H1 (cell line): ENCODE measurements around the gene SCN2B. TPM values are rescaled to one million over a fixed set of nuclear protein-coding genes. Genes with fewer than 3 reads are reported as not detected.

Experiments used
- CTBP2 ChIP-seq: IDR thresholded peaks from 2 replicates; pipeline ENCODE4 v1.7.0; 2011; ENCODE audit warnings: borderline replicate concordance, mild to moderate bottlenecking, moderate library complexity, mixed read lengths, low read length; ENCODE audit not compliant: insufficient read depth, insufficient read length
- GABPA ChIP-seq: IDR thresholded peaks from 2 replicates; pipeline ENCODE4 v1.6.1; 2011; ENCODE audit warnings: mild to moderate bottlenecking, low read length, moderate library complexity, borderline replicate concordance; ENCODE audit not compliant: insufficient read depth
- RXRA ChIP-seq: IDR thresholded peaks from 2 replicates; pipeline ENCODE4 v1.6.1; 2011; ENCODE audit warnings: low read depth, mild to moderate bottlenecking, low read length, moderate library complexity; ENCODE audit not compliant: insufficient read depth
- SP4 ChIP-seq: IDR thresholded peaks from 2 replicates; pipeline ENCODE4 v1.6.1; 2012; ENCODE audit warnings: low read length, inconsistent platforms
- polyA plus RNA-seq, 7 experiments: library from polyadenylated mRNA; depleted of rRNA in 3 of 7; stranded (reverse) in 5 of 7; unstranded in 2 of 7; fragments of >200 nt in 5 of 7; fragments of 200-250 nt in 2 of 7; gene quantifications; 1 replicate in 5 of 7; 2 replicates in 1 of 7; 4 replicates in 1 of 7; pipeline versions ENCODE4 v1.2.1 to v1.2.3, GENCODE V29; 2011 to 2013; ENCODE audit warnings: missing spikeins in 2 of 7, mixed read lengths in 2 of 7
- total RNA-seq: library from RNA; stranded (reverse); fragmentation: NEBNext Ultra II Directional; extraction: Animal tissue kit (Norgen Biotek cat#: 25700); gene quantifications from 2 replicates; pipeline ENCODE4 v1.2.1, GENCODE V29; 2021

Gene SCN2B
- total and polyA plus RNA-seq, 2 of the 8 experiments (the other 6 are each of a cell fraction or from before 2014, with no cell fraction given), result 0.14 to 0.24 TPM

GRCh38 chr11:118143661-118144185 lies 32.7 kb downstream of the SCN2B start (continued):
- no peak for TF ChIP-seq CTBP2
- no peak for TF ChIP-seq RXRA
- TF ChIP-seq GABPA, result no peak
- TF ChIP-seq SP4, result no peak
- TF ChIP-seq, all 59 proteins: peak for 0
